Measurements from ENCODE around the gene ABTB1. TPM values are rescaled to one million over a fixed set of nuclear protein-coding genes. Genes with fewer than 3 reads are reported as not detected.

The ABTB1 gene
- total and polyA plus RNA-seq, 4 donors = 9.7 to 14.1 (median 10.9) TPM

DNA sequence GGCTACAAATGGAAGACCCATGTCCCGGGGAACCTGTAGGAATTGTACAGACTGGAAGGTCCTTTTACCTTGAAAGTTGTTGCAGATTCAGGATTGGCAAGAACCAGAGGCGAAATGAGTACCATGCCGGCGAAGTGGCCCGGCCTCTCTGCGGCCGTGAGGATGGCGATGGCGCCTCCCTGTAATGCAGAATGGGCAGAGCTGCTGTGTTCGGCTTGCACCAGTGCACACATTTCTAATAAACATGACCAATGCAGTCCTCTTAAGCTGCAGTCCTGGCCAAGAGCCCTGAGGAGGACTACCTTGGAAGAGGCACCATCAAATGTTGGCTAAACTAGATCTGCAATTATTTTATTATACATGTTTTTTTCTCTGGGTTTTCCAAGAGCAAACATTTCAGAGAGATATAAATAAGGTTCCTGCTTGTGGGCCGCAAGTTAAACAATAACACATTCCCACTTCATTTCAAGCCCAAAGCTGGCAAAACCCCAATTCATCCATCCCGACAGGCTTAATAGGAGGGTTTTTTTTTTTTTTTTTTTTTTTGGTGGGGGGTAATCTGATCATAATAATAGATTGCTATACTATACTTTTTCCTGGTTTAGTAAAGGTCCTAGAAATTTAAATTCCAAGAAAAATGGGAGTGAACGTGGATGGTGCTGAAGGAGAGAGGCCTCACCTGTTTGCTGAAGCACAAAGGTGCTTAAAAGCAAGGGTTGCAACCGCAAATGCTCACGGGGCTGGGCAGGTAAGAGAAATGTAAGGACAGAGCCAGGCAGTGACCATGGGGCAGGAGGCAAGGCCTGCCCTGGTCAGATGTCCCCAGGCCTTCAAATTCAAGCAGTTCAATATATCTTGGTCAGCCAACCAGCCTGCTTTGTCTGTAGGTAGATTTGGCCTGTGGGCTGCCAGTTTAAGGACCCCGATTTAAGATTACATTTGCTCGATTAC is 48.5 kb downstream of the ABTB1 start:
- Histone ChIP-seq H3K27me3 (ENCODE audit: control insufficient read depth in 4 of 4, insufficient read depth in 4 of 4, low read length in 3 of 4) (no peaks in the 10 kb centered on the region), H3K9ac (ENCODE audit: low read depth in 1 of 2, low read length in 2 of 2) (no peak overlapping the region), H3K4me1 (ENCODE audit: control insufficient read depth in 4 of 4, insufficient read depth in 4 of 4, low read length in 3 of 4) (peaks cover 0 to 2% (median 0%) of the 10 kb centered on the region in 4 donors), H3K27ac (ENCODE audit: low read depth in 1 of 2, low read length in 2 of 2) (no peak overlapping the region), H3K4me3 (ENCODE audit: low read depth in 1 of 3, low read length in 3 of 3) (no peak overlapping the region), H3K9me3 (ENCODE audit: control insufficient read depth in 4 of 4, low read length in 3 of 4) (no peaks in the 10 kb centered on the region), H3K36me3 (ENCODE audit: control insufficient read depth in 4 of 4, insufficient read depth in 3 of 4, low read depth in 1 of 4, low read length in 3 of 4) (peaks cover 2 to 35% (median 14%) of the 10 kb centered on the region in 4 donors)
- DNase-seq (ENCODE audit: low spot score) = no peak
- 93% methylated on average over 17 of the region's 17 CpGs for WGBS
- TF ChIP-seq RXRA (IDR thresholded peaks at IDR 0.05) = no peak
- no peak for TF ChIP-seq HNF4A (conservative IDR thresholded peaks at IDR 0.05)
- TF ChIP-seq, protein P1, sequence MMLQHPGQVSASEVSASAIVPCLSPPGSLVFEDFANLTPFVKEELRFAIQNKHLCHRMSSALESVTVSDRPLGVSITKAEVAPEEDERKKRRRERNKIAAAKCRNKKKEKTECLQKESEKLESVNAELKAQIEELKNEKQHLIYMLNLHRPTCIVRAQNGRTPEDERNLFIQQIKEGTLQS (IDR thresholded peaks at IDR 0.05) = no peak
- TF ChIP-seq JUND (IDR thresholded peaks at IDR 0.05) = no peak
- TF ChIP-seq, protein P2, sequence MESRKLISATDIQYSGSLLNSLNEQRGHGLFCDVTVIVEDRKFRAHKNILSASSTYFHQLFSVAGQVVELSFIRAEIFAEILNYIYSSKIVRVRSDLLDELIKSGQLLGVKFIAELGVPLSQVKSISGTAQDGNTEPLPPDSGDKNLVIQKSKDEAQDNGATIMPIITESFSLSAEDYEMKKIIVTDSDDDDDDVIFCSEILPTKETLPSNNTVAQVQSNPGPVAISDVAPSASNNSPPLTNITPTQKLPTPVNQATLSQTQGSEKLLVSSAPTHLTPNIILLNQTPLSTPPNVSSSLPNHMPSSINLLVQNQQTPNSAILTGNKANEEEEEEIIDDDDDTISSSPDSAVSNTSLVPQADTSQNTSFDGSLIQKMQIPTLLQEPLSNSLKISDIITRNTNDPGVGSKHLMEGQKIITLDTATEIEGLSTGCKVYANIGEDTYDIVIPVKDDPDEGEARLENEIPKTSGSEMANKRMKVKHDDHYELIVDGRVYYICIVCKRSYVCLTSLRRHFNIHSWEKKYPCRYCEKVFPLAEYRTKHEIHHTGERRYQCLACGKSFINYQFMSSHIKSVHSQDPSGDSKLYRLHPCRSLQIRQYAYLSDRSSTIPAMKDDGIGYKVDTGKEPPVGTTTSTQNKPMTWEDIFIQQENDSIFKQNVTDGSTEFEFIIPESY (IDR thresholded peaks at IDR 0.05) = no peak
- no peak for TF ChIP-seq FOXA1 (IDR thresholded peaks at IDR 0.05)
- TF ChIP-seq TAF1 (conservative IDR thresholded peaks at IDR 0.05) = no peak
- no peak for TF ChIP-seq FOXA2 (IDR thresholded peaks at IDR 0.05)
- no peak for TF ChIP-seq SP1 (IDR thresholded peaks at IDR 0.05)
- TF ChIP-seq, protein P3, sequence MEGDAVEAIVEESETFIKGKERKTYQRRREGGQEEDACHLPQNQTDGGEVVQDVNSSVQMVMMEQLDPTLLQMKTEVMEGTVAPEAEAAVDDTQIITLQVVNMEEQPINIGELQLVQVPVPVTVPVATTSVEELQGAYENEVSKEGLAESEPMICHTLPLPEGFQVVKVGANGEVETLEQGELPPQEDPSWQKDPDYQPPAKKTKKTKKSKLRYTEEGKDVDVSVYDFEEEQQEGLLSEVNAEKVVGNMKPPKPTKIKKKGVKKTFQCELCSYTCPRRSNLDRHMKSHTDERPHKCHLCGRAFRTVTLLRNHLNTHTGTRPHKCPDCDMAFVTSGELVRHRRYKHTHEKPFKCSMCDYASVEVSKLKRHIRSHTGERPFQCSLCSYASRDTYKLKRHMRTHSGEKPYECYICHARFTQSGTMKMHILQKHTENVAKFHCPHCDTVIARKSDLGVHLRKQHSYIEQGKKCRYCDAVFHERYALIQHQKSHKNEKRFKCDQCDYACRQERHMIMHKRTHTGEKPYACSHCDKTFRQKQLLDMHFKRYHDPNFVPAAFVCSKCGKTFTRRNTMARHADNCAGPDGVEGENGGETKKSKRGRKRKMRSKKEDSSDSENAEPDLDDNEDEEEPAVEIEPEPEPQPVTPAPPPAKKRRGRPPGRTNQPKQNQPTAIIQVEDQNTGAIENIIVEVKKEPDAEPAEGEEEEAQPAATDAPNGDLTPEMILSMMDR (IDR thresholded peaks at IDR 0.05; ENCODE audit: low read depth, low read length, missing input control) = no peak
- no peak for TF ChIP-seq EGR1 (IDR thresholded peaks at IDR 0.05; ENCODE audit: low read depth in 2 of 2)
- no peak for TF ChIP-seq NR2F2 (IDR thresholded peaks at IDR 0.05)
- TF ChIP-seq, protein P4, sequence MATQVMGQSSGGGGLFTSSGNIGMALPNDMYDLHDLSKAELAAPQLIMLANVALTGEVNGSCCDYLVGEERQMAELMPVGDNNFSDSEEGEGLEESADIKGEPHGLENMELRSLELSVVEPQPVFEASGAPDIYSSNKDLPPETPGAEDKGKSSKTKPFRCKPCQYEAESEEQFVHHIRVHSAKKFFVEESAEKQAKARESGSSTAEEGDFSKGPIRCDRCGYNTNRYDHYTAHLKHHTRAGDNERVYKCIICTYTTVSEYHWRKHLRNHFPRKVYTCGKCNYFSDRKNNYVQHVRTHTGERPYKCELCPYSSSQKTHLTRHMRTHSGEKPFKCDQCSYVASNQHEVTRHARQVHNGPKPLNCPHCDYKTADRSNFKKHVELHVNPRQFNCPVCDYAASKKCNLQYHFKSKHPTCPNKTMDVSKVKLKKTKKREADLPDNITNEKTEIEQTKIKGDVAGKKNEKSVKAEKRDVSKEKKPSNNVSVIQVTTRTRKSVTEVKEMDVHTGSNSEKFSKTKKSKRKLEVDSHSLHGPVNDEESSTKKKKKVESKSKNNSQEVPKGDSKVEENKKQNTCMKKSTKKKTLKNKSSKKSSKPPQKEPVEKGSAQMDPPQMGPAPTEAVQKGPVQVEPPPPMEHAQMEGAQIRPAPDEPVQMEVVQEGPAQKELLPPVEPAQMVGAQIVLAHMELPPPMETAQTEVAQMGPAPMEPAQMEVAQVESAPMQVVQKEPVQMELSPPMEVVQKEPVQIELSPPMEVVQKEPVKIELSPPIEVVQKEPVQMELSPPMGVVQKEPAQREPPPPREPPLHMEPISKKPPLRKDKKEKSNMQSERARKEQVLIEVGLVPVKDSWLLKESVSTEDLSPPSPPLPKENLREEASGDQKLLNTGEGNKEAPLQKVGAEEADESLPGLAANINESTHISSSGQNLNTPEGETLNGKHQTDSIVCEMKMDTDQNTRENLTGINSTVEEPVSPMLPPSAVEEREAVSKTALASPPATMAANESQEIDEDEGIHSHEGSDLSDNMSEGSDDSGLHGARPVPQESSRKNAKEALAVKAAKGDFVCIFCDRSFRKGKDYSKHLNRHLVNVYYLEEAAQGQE (IDR thresholded peaks at IDR 0.05) = no peak
- TF ChIP-seq, protein P5, sequence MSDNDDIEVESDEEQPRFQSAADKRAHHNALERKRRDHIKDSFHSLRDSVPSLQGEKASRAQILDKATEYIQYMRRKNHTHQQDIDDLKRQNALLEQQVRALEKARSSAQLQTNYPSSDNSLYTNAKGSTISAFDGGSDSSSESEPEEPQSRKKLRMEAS (IDR thresholded peaks at IDR 0.05) = no peak
- no peak for TF ChIP-seq HNF4G (IDR thresholded peaks at IDR 0.05)
- no peak for TF ChIP-seq RAD21 (IDR thresholded peaks at IDR 0.05)
- no peak for TF ChIP-seq GABPA (IDR thresholded peaks at IDR 0.05 in 1 of 2, conservative IDR thresholded peaks at IDR 0.05 in 1 of 2)
- no peak for TF ChIP-seq YY1 (IDR thresholded peaks at IDR 0.05)

Data from liver (tissue), 9 donors.